MM.1S (cell line): Measurements from ENCODE around the gene SHF.

ENCODE experiments used
- EZH2 ChIP-seq: fragments of 300-600 bp; sonication (generic); optimal IDR thresholded peaks from 2 replicates; pipeline ENCODE3; 2017; ENCODE audit warnings: low read depth, mild to moderate bottlenecking, antibody characterized with exemption, low read length, mixed read lengths
- TF ChIP-seq, protein P1 (sequence below): fragments of 300-600 bp; sonication (generic); IDR thresholded peaks from 2 replicates; pipeline ENCODE4 v1.5.1; 2016; ENCODE audit warnings: antibody characterized with exemption, low read length, mixed read lengths

- no peak for TF ChIP-seq EZH2
- TF ChIP-seq, protein P1, sequence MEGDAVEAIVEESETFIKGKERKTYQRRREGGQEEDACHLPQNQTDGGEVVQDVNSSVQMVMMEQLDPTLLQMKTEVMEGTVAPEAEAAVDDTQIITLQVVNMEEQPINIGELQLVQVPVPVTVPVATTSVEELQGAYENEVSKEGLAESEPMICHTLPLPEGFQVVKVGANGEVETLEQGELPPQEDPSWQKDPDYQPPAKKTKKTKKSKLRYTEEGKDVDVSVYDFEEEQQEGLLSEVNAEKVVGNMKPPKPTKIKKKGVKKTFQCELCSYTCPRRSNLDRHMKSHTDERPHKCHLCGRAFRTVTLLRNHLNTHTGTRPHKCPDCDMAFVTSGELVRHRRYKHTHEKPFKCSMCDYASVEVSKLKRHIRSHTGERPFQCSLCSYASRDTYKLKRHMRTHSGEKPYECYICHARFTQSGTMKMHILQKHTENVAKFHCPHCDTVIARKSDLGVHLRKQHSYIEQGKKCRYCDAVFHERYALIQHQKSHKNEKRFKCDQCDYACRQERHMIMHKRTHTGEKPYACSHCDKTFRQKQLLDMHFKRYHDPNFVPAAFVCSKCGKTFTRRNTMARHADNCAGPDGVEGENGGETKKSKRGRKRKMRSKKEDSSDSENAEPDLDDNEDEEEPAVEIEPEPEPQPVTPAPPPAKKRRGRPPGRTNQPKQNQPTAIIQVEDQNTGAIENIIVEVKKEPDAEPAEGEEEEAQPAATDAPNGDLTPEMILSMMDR = no peak
These were observed 70.2 kb downstream of the SHF start for GRCh38 chr15:45117308-45118130.
